Lower leg skin (tissue), 3 donors: ENCODE data around the gene FECH.

Experiments
- CTCF ChIP-seq, 3 donors: fragments of 450-650 bp; IDR thresholded peaks; one replicate each; pipeline ENCODE4 v1.5.1; 2016; ENCODE audit warnings: antibody characterized with exemption in 3 of 3, mild to moderate bottlenecking in 3 of 3, moderate library complexity in 2 of 3
- POLR2A ChIP-seq, 2 donors: fragments of 450-650 bp; IDR thresholded peaks; one replicate each; pipeline ENCODE4 v1.6.1; 2016 to 2017; ENCODE audit warnings: antibody characterized with exemption in 2 of 2, mild to moderate bottlenecking in 1 of 2, moderate library complexity in 1 of 2

DNA sequence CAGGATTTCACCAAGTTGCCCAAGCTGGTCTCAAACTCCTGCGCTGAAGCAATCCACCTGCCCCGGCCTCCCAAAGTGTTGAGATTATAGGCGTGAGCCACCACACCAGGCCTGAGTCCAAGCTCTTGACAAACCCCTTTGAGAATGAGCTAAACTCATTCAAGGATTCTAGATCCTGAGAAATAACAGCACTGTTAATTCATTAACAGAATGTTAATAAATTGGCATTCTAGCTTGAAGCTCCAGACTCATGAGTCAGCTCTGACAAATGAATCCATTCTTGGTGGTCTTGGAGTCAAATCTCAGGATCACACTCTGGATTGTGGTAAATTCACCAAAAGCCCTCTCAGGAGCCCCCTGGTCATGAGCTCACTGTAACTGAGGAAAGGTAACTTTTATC, 33.4 kb upstream of the FECH start:
- TF ChIP-seq POLR2A (IDR thresholded peaks at IDR 0.05) (no peak), CTCF (IDR thresholded peaks at IDR 0.05) (no peak)
